ENCODE results near the gene HIVEP3. TPM values are rescaled to one million over a fixed set of nuclear protein-coding genes. Genes with fewer than 3 reads are reported as not detected.

Gene HIVEP3
- total RNA-seq, 1 experiment from 2014 or later: 0.55 TPM

GRCh38 chr1:41773842-41774241 lies 144.9 kb downstream of the HIVEP3 start (continued):
- no peak for TF ChIP-seq E2F5 (CRISPR knock-in tag; IDR thresholded peaks at IDR 0.05)
- no peak for TF ChIP-seq ARID4B (CRISPR knock-in tag; IDR thresholded peaks at IDR 0.05; ENCODE audit: borderline replicate concordance)
- no peak for TF ChIP-seq NFATC4 (CRISPR knock-in tag; IDR thresholded peaks at IDR 0.05)

GRCh38 chr1:41773144-41773591 lies 145.6 kb downstream of the HIVEP3 start:
- H3K4me3 Mint-ChIP-seq: no peak overlapping the region
- TF ChIP-seq GABPB1 (CRISPR knock-in tag; IDR thresholded peaks at IDR 0.05) (no peak), JAZF1 (CRISPR knock-in tag; IDR thresholded peaks at IDR 0.05) (no peak), RELA (CRISPR knock-in tag; IDR thresholded peaks at IDR 0.05; ENCODE audit: borderline replicate concordance) (no peak), E2F4 (CRISPR knock-in tag; IDR thresholded peaks at IDR 0.05; ENCODE audit: borderline replicate concordance, low read depth) (no peak), NR1H2 (CRISPR knock-in tag; IDR thresholded peaks at IDR 0.05) (no peak), FOXP1 (CRISPR knock-in tag; IDR thresholded peaks at IDR 0.05; ENCODE audit: borderline replicate concordance) (no peak), ZNF263 (CRISPR knock-in tag; IDR thresholded peaks at IDR 0.05; ENCODE audit: low read depth) (no peak), AFF4 (CRISPR knock-in tag; IDR thresholded peaks at IDR 0.05; ENCODE audit: borderline replicate concordance) (no peak), ZNF281 (CRISPR knock-in tag; IDR thresholded peaks at IDR 0.05) (no peak), GTF2I (CRISPR knock-in tag; conservative IDR thresholded peaks at IDR 0.05) (no peak), GRHL2 (CRISPR knock-in tag; IDR thresholded peaks at IDR 0.05; ENCODE audit: insufficient replicate concordance, severe bottlenecking) (no peak), HMGA2 (CRISPR knock-in tag; IDR thresholded peaks at IDR 0.05) (no peak), FOXP4 (CRISPR knock-in tag; IDR thresholded peaks at IDR 0.05) (no peak), ATF3 (CRISPR knock-in tag; conservative IDR thresholded peaks at IDR 0.05) (no peak), SP1 (CRISPR knock-in tag; conservative IDR thresholded peaks at IDR 0.05) (no peak)

More at GRCh38 chr1:41773144-41773591, 145.6 kb downstream of the HIVEP3 start:
- DNase-seq (ENCODE audit: low spot score): no peak
- no peaks in the 10 kb centered on the region for H3K36me3 Mint-ChIP-seq
- ATAC-seq: no peak
- ChIA-PET POLR2A (no interaction called here), CTCF (no interaction called here)
- no peak overlapping the region for H3K27ac Mint-ChIP-seq
- H3K27me3 Mint-ChIP-seq (ENCODE audit: low read depth): no peaks in the 10 kb centered on the region
- H3K9me3 Mint-ChIP-seq: no peaks in the 10 kb centered on the region
- H3K4me1 Mint-ChIP-seq: no peaks in the 10 kb centered on the region

All from WTC11 (cell line).